Gastrocnemius medialis (tissue), 4 donors: ENCODE measurements around the gene MRPL41. TPM values are rescaled to one million over a fixed set of nuclear protein-coding genes. Genes with fewer than 3 reads are reported as not detected.
A peak's percentile ranks its signal among the peaks of the same experiment; 100 is the strongest.

Source experiments
- ATAC-seq, 2 donors: fragments of 150-250 bp; one replicate each; pipeline ENCODE4 v1.9.1; 2016
- DNase-seq, 2 donors: peaks; one replicate each; pipeline ENCODE4 v3.0.0-alpha.2; 2019
- H3K27ac ChIP-seq, 4 donors: fragments of 200-600 bp; sonication (generic); 1 replicate in 1 of 4; 2 replicates in 3 of 4; pipeline ENCODE4 v1.5.1; 2016 to 2018; ENCODE audit warnings: mild to moderate bottlenecking in 2 of 4, moderate library complexity in 1 of 4
- H3K27me3 ChIP-seq, 3 donors: fragments of 200-600 bp; sonication (generic) in 2 of 3; 1 replicate in 1 of 3; 2 replicates in 2 of 3; pipeline versions ENCODE4 v1.5.1 to v1.6.0; 2016 to 2019; ENCODE audit warnings: mild to moderate bottlenecking in 1 of 3, moderate library complexity in 1 of 3
- H3K36me3 ChIP-seq, 2 donors: fragments of 200-600 bp; sonication (generic) in 1 of 2; one replicate each; pipeline ENCODE4 v1.5.1; 2017 to 2018
- H3K4me1 ChIP-seq, 2 donors: fragments of 200-600 bp; sonication (generic) in 1 of 2; one replicate each; pipeline ENCODE4 v1.5.1; 2016 to 2017; ENCODE audit warnings: mild to moderate bottlenecking in 2 of 2
- H3K4me3 ChIP-seq, 4 donors: fragments of 200-600 bp; sonication (generic) in 3 of 4; 1 replicate in 1 of 4; 2 replicates in 3 of 4; pipeline ENCODE4 v1.5.1; 2016 to 2019; ENCODE audit warnings: mild to moderate bottlenecking in 2 of 4
- H3K9me3 ChIP-seq, 3 donors: fragments of 200-600 bp; sonication (generic) in 2 of 3; 1 replicate in 1 of 3; 2 replicates in 2 of 3; pipeline ENCODE4 v1.5.1; 2016 to 2019
- POLR2A ChIP-seq, 2 donors: fragments of 450-650 bp; IDR thresholded peaks; one replicate each; pipeline ENCODE4 v1.6.1; 2017; ENCODE audit warnings: antibody characterized with exemption in 2 of 2, mild to moderate bottlenecking in 2 of 2, moderate library complexity in 2 of 2
- in situ Hi-C, 4 donors: fragments of 200-750 bp; cut with MboI; loops; one replicate each; pipeline versions ENCODE4 v1.15.0 to v1.8.0; 2017; ENCODE audit warnings: low sequenced_read_pairs in 4 of 4
- intact Hi-C: fragments of 100-400 bp; cut with DNase I; formaldehyde crosslinking; loops from one replicate; pipeline ENCODE4 v1.15.1; 2023; ENCODE audit warnings: low total_unique reads
- total RNA-seq, 4 donors: library from RNA; depleted of rRNA; stranded (reverse); fragments of >200 nt; gene quantifications; one replicate each; pipeline versions ENCODE4 v1.1.0 to v1.2.3, GENCODE V29; 2016
- TF ChIP-seq, protein P1 (sequence below), 5 experiments: fragments of 450-650 bp in 3 of 5; fragments of 200-600 bp in 2 of 5; sonication (generic) in 2 of 5; IDR thresholded peaks in 4 of 5; conservative IDR thresholded peaks in 1 of 5; 1 replicate in 4 of 5; 2 replicates in 1 of 5; pipeline ENCODE4 v1.5.1; 2016 to 2019; ENCODE audit warnings: antibody characterized with exemption in 5 of 5, mild to moderate bottlenecking in 3 of 5, moderate library complexity in 3 of 5

MRPL41 gene
- total RNA-seq: 100 to 1,000 TPM; 107 to 137 (median 126) TPM

DNA sequence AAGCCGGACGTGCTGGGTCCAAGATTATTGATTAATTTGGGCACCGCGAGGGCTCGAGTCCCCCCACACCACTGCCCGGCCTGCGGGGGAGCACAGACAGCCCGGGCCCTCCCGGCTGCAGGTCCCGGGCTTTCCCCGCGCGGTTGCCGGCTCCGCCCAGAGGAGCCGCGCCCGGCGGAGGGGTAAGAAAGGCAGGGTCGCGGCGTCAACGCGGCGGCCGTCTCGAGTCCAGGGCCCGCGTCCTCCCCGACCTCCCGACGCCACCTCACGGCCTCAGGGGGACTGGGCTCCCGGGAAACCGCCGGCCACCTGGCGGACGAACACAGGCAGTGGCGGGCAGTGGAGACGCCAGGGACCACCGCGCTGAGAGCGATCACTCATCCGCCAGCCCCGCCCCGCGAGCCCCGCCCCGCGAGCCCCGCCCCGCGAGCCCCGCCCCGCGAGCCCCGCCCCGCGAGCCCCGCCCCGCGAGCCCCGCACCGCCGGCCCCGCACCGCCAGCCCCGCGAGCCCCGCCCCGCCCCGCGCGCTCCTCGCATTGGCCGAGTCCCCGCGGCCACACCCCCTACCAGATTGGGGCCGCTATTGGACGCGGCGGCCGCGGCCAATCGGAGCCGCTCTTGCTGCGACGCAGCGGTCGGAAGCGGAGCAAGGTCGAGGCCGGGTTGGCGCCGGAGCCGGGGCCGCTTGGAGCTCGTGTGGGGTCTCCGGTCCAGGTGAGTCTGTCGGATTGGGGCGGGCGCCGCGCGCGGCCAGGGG lies at the start of gene MRPL41:
MRPL41 (plus strand) TSS at position 616 of the 758 bp plus-strand sequence. CDS start 203 bp downstream, outside the sequence.
- H3K4me1 ChIP-seq: peaks cover 33 to 38% of the 10 kb centered on the region in 2 donors
- TF ChIP-seq, protein P1, sequence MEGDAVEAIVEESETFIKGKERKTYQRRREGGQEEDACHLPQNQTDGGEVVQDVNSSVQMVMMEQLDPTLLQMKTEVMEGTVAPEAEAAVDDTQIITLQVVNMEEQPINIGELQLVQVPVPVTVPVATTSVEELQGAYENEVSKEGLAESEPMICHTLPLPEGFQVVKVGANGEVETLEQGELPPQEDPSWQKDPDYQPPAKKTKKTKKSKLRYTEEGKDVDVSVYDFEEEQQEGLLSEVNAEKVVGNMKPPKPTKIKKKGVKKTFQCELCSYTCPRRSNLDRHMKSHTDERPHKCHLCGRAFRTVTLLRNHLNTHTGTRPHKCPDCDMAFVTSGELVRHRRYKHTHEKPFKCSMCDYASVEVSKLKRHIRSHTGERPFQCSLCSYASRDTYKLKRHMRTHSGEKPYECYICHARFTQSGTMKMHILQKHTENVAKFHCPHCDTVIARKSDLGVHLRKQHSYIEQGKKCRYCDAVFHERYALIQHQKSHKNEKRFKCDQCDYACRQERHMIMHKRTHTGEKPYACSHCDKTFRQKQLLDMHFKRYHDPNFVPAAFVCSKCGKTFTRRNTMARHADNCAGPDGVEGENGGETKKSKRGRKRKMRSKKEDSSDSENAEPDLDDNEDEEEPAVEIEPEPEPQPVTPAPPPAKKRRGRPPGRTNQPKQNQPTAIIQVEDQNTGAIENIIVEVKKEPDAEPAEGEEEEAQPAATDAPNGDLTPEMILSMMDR (IDR thresholded peaks at IDR 0.05 in 4 of 5, conservative IDR thresholded peaks at IDR 0.05 in 1 of 5): peak; percentile 36 to 89 (median 64)
- TF ChIP-seq POLR2A (IDR thresholded peaks at IDR 0.05): peak; percentile 88 to 96
- peak within 1 kb of the TSS; percentile 95 to 99 (median 97) for H3K27ac ChIP-seq
- no peaks in the 10 kb centered on the region for H3K27me3 ChIP-seq
- H3K9me3 ChIP-seq: no peaks in the 10 kb centered on the region
- H3K4me3 ChIP-seq: peak within 1 kb of the TSS; percentile 71 to 87 (median 76)
- intact Hi-C loops: loop anchor here (1.0 kb wide), 3 partner anchors 27 to 128 kb away; partner anchors contain the start of genes ARRDC1, DPH7, EXD3 and NOXA1
- DNase-seq: peak; percentile 80 to 89
- peak; percentile 63 to 70 for ATAC-seq
- peaks cover 0 to 29% of the 10 kb centered on the region in 2 donors for H3K36me3 ChIP-seq
- in situ Hi-C loops: no loop called here

DNA sequence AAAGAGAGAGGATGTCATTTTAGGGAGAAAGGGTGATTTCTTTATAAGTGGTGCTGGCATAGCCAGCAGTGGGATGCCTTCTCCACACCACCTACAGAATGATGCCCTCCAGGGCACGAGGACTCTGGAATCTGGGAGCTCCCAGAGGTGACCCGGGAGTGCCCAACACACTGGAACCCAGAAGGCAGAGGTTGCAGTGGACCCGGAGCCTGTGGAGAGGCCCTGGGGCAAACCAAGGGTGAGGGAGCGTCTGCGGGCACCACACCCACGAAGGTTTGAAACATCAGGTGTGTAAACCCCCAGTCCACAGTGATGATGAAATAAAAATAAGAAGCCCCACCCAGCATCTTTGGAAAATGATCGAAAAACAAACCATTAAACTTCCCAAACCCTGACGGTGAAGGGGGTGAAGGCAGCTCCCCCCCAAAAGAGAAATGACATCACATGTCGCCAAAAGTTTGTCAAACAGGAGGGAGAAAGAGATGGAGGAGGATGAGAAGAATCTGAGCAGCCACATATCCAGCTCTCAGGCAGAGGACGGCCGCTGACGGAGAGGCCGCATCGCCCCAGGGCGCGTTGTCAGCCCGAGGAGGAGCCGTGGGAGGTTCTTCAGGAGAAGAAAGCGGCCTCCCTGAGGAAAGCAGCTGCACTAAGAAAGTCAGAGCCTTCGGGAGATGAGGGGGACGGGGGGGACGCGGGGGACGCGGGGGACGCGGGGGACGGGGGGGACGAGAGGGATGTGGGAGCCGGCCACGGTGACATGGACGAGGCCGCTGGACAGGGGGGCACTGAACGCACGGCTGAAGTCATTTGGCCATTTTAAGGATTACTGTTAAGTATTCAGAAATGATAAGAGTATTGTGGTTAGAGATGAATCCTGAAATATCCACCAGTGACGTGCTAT lies 49.4 kb upstream of the MRPL41 start:
- H3K4me1 ChIP-seq: no peaks in the 10 kb centered on the region
- ATAC-seq (no peak), DNase-seq (no peak)
- in situ Hi-C loops (no loop called here), intact Hi-C loops (no loop called here)
- H3K4me3 ChIP-seq: no peak overlapping the region
- no peak overlapping the region for H3K27ac ChIP-seq
- H3K27me3 ChIP-seq: no peaks in the 10 kb centered on the region
- TF ChIP-seq, protein P1 (IDR thresholded peaks at IDR 0.05 in 4 of 5, conservative IDR thresholded peaks at IDR 0.05 in 1 of 5): no peak
- TF ChIP-seq POLR2A (IDR thresholded peaks at IDR 0.05): no peak
- H3K9me3 ChIP-seq: no peaks in the 10 kb centered on the region
- peaks cover 0 to 22% of the 10 kb centered on the region in 2 donors for H3K36me3 ChIP-seq

DNA sequence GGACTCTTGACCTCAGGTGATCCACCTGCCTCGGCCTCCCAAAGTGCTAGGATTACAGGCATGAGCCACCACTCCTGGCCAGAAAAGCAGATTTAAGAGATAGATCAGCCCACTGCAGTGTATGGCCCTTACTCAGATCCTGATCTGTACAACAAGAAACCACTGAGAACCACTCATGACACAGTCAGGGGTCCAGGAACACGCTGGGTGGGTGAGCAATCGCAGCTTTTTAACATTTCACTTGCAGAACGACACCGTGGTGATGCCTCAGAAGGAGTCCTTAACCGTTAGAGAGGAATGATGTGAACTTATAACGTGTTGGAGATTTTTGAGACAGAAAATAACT lies 47.3 kb upstream of the MRPL41 start:
- ATAC-seq (no peak), DNase-seq (no peak)
- Histone ChIP-seq H3K27ac (no peak overlapping the region), H3K27me3 (no peaks in the 10 kb centered on the region), H3K36me3 (peaks cover 0 to 22% of the 10 kb centered on the region in 2 donors), H3K9me3 (no peaks in the 10 kb centered on the region), H3K4me1 (no peaks in the 10 kb centered on the region), H3K4me3 (no peak overlapping the region)
- in situ Hi-C loops: no loop called here
- TF ChIP-seq, protein P1 (IDR thresholded peaks at IDR 0.05 in 4 of 5, conservative IDR thresholded peaks at IDR 0.05 in 1 of 5): no peak
- no peak for TF ChIP-seq POLR2A (IDR thresholded peaks at IDR 0.05)
- intact Hi-C loops: no loop called here

DNA sequence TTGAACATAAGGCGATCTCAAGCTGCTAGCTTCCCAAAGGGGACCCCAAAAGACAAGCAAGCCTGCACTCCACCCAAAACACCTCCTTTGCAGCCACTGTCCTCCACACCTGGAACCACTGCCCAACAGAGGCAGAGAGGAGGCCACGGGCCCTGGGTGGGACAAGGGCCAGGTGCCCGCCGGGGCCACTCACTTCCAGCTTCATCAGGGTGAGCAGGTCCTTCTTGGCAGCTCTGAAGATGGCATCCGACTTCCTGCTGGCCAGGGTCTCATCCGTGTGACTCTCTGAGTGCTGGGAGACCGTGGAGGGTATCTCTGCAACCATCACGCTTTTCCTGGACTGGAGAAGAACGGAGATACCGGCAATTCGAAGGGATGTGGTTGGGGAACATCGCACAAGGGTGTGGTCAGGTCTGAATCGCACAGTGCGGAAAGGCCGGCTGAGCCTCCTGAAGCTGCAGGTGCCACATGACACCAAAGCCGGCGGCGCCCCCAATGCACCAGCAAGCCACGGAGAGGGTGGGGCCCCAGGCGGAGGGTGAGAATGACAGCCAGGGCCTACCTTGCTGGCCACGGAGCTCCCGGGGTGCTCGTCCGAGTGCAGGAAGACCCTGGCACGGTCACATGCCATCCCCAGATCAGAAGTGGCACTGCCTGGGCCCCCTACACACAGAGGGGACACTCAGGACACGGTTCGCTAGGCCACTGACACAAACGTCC lies 46.1 kb upstream of the MRPL41 start:
- Histone ChIP-seq H3K4me1 (no peaks in the 10 kb centered on the region), H3K36me3 (peaks cover 0 to 11% of the 10 kb centered on the region in 2 donors), H3K27ac (no peak overlapping the region), H3K27me3 (no peaks in the 10 kb centered on the region), H3K9me3 (no peaks in the 10 kb centered on the region), H3K4me3 (no peak overlapping the region)
- ATAC-seq (no peak), DNase-seq (no peak)
- in situ Hi-C loops (no loop called here), intact Hi-C loops (no loop called here)
- TF ChIP-seq, protein P1 (IDR thresholded peaks at IDR 0.05 in 4 of 5, conservative IDR thresholded peaks at IDR 0.05 in 1 of 5): no peak
- no peak for TF ChIP-seq POLR2A (IDR thresholded peaks at IDR 0.05)
